EL (cell line): ENCODE results near the gene GRK6.

ENCODE experiments used
- DNase-seq: peaks from one replicate; pipeline ENCODE4 v3.0.0-alpha.2; 2016

Gene GRK6

GRCh38 chr5:177490311-177490991, 64.0 kb downstream of the GRK6 start:
- DNase-seq = no peak

GRCh38 chr5:177490992-177491391, 64.5 kb downstream of the GRK6 start:
- no peak for DNase-seq

GRCh38 chr5:177491429-177491945, 65.0 kb downstream of the GRK6 start:
- DNase-seq = no peak

- no peak for DNase-seq
Observed at GRCh38 chr5:177491983-177492746, 65.7 kb downstream of the GRK6 start.
